GM18867 (cell line): ENCODE results near the gene NUTF2.
"Not testable (repeated sequence)": the region's sequence is repeated elsewhere in the genome, so short reads cannot be mapped to it uniquely, and the experiment has no call there.

Experiments used
- ATAC-seq: cut with Tn5 transposase; IDR thresholded peaks from one replicate; pipeline ENCODE4 v1.9.1; 2021; ENCODE audit warnings: mild to moderate bottlenecking, moderate library complexity; ENCODE audit not compliant: unreplicated experiment

NUTF2 gene

DNA sequence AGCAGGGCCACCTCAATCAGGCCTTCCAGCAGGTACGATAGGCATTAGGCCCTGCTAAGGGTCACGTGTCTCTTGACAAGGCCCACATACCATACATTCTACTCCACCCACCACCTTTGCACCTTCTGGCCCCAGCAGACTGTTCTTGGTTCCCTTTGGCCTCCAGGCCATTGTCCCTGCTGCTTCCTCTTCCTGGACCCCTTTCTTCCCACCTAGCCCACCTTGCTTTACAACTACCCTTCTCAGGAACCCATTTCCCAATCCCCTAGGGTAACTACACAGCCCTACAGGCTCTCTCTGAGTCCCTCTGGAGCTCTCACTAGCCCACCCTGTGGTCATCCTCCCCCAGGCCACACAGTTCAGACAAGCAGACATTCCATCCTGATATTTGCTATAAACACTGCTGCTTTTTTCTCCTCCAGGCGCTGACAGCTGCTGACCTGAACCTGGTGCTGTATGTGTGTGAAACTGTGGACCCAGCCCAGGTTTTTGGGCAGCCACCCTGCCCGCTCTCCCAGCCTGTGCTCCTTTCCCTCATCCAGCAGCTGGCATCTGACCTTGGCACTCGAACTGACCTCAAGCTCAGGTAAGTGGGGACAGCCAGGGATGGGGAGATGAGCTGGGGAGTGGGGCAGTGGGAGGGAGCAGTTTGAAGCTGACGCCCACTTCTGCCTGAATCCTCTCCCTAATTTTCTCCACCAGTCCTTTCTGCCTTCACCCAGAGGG, 36.6 kb downstream of the NUTF2 start:
- ATAC-seq, result no peak

DNA sequence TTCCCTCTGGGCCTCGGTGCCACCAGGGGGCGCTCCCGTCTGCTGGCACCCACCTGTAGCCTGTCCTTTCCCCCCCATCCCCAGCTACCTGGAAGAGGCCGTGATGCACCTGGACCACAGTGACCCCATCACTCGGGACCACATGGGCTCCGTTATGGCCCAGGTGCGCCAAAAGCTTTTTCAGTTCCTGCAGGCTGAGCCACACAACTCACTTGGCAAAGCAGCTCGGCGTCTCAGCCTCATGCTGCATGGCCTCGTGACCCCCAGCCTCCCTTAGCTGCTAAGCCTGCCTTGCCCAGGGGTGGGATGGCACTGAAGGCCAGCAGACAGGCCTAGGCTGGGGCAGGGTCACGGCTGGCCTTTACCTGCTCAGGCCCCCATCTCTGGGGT, 37.1 kb downstream of the NUTF2 start:
- no peak for ATAC-seq

DNA sequence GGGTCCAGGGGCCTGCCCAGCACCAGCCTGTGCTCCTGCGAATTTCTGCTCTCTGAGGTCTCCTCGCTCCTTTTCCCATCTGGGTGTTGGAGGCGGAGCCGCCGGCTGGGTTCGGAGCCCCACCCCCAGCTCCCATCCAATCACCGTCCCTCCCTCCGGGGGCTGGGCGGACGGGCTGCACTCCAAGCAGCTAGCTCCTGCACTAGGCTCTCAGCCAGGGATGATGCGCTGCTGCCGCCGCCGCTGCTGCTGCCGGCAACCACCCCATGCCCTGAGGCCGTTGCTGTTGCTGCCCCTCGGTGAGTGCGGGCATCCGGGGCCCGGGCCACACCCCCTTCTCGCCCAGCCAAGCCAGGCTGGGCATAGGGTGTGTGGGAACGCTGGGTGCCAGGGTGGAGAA, 38.0 kb downstream of the NUTF2 start, which contains the start of gene NRN1L:
TSS of gene NRN1L (plus strand) at position 202 of the 400 bp plus-strand sequence. CDS start at position 221, 19 bp downstream.
- no peak for ATAC-seq

DNA sequence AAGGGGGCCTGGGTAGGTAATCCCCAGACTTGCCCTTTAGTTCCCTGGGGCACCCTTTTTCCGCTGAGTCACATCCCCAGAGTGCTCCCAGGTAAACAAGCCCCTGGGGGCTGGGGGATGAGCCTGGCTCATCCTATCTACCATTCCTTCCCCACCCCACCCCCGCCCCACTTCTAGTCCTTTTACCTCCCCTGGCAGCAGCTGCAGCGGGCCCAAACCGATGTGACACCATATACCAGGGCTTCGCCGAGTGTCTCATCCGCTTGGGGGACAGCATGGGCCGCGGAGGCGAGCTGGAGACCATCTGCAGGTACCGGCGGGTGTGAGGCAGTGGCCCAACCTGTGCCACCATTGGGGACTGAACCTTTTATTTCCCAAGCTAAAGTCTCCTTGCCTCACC, 38.8 kb downstream of the NUTF2 start:
- no peak for ATAC-seq

DNA sequence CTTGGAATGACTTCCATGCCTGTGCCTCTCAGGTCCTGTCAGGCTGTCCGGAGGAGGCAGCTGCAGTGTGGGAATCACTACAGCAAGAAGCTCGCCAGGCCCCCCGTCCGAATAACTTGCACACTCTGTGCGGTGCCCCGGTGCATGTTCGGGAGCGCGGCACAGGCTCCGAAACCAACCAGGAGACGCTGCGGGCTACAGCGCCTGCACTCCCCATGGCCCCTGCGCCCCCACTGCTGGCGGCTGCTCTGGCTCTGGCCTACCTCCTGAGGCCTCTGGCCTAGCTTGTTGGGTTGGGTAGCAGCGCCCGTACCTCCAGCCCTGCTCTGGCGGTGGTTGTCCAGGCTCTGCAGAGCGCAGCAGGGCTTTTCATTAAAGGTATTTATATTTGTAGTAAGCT, 39.2 kb downstream of the NUTF2 start:
- no peak for ATAC-seq

DNA sequence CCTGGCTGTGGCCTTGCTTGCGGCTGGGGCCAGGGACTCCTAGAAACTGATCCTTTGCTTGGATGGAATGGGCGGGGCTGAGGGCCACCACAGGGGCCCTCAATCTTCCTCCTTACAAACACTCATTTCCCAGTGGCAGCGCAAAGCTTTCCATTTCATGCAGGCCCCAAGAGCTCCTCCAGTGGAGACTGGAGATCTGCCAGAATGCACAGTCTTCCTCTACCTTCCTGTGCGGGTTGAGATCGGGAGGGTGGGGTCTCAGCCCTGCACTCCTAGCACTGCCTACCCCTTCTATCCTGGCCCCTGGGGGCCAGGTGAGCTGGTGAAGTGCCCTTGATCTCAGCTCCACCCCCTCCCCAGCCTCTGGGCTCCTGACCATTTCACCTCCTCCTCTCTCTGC, 39.7 kb downstream of the NUTF2 start:
- ATAC-seq, result no peak

DNA sequence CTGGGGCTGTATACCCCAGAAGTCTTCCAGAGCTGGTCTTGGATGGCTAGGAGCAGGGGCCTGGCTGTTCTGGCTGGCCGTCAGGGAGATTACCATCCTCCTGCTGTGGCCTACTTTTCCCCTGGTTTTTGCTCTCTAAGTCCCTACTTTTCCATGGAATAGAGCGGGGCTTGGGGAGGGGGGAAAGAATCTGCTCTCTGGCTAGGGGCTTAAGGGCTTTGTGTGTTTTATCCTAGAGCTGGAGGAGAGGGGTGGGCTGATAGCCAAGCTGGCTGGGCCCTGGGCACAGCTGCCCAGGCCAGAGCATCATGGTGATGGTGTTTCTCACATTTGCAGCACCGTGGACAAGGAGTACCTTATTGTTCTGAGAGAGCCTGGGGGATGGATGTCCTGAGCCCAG, 41.6 kb downstream of the NUTF2 start:
- ATAC-seq, result no peak

DNA sequence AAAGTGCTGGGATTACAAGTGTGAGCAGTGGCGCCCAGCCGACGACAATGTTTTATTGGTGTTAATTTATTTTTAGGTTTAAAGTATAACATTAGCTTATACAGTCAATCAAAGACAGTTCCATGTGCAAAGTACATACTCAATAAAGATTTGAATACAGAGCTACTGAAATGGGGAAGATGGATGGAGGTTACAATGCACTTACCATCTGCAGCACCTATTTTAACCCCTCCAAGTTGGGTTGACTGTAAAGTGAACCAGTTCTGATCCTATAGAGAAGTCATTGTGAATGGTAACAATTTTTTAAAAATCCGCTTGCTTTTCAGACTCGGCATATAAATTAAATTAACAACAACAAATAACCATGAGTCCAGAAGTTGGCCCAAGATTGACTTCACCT, 45.6 kb downstream of the NUTF2 start:
- ATAC-seq, result no peak

DNA sequence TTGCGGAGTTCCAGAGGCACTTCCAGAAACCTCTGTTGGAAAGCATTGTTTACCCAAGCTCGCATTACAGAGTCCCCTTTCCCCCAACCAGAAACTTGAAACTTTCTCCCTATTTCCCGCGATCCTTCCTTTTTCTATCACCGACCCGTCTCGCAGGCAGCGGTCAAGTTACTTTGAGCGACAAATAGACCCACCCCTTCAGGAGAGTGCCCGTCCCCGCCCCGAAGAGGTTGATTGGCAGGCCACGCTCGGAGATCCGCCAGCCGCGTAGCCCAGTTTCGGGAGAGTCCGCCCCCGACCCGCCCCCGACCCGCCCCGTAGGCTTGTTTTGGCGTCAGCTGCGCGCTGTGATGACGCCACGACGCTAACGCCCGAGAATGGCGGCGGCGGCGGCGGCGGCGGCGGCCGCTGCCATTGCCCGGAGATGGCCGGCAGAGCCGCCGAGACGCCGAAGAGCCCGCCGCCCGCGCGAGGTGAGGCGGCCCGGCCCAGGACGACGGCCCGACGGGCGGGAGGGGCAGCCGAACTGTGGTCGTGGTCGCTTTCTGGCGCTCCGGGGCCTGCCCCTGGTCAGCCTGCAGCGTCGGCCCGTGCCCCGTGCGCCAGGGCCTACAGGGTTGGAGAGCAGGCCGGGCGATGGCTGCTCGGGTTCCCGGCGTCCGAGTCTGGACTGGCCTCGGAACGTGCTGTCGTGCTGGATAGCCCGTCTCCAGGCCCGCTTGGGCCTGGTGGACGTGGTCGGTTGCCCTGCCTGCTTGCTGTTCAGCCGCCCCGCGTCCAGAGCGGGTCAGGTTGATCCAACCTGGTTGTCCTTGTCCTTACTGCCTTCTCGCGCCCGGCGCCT, 46.4 kb downstream of the NUTF2 start, which contains the start of gene PSKH1:
TSS of gene PSKH1 (plus strand) at position 356 of the 844 bp plus-strand sequence. CDS start 15,496 bp downstream, outside the sequence.
- peak; percentile 81 for ATAC-seq

DNA sequence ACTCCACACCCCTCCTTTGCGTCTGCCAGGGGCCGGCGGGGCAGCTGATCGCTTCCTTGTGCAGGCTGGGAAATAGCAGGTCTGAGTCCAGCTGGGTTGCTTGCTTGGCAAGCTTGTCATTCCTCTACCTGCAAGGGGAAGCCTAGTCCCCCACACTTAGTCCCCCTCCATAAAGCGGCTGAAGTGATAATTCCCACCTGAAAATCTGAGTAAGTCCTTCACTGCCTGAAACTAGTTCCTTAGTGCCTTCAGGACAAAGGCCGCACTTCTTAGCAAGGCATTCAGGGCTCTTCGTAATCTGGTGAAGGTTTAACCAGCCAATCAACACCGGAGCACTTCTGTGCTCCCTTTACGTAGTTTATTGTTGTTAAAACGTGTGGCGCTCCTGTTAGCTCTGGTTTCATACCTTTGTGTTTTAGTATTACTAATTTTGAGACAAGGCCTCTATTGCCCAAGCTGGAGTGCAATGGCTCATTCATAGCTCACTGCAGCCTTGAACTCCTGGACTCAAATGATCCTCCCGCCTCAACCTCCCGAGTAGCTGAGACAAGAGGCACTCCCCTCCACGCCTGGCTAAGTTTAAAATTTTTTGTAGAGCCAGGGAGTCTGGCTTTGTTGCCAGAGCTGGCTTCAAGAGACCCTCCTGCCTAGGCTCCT, 47.1 kb downstream of the NUTF2 start:
- ATAC-seq, result no peak

DNA sequence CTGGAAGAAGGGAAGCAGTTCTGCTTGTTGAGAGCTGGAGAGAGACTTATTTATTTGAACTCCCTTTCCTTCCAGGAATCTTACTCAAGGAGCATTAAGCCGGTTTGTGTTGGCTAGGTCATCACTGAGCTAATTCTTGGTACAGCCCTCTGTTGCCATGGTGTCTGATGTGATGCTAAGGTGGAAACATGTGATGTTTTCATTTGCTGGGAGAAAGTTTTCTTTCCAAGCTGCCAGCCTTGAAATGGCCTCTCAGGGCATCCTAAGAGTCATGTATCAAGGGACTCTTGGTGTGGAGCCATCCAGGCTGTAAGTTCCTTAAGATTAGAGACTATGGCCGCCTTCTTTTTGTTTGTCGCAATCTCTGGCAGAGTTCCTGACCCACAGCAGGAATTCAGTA, 50.5 kb downstream of the NUTF2 start:
- no peak for ATAC-seq

DNA sequence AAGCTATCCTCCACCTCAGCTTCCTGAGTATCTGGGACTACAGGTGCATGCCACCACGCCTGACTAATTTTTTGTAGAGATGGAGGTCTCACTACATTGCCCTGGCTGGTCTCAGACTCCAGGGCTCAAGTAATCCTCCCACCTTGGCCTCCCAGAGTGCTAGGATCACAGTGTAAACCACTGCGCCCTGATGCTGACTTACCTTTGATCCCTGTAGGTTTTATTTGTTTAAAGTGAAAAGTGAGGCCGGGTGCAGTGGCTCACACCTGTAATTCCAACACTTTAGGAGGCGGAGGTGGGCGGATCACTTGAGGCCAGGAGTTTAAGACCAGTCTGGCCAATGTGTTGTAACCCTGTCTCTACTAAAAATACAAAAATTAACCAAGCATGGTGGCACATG, 55.0 kb downstream of the NUTF2 start:
- ATAC-seq, result no peak

DNA sequence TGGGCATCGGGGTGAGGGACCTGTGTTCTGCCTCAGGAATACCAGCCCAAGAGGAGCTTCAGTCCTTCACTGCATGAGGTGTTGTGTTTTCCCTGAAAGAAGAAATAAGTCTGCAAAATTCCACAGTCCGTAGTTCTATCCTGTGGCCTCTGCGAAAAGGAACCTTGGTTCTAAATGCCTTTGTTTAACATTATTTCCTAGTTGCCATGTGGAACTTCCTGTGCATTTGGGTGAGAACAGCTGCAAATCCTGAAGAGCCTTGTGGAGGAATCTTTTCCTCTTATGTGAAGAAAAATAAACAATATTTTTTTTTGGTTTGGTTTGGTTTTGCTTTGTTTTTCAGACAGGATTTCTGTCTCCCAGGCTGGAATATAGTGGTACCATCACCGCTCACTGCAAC, 56.1 kb downstream of the NUTF2 start:
- no peak for ATAC-seq

DNA sequence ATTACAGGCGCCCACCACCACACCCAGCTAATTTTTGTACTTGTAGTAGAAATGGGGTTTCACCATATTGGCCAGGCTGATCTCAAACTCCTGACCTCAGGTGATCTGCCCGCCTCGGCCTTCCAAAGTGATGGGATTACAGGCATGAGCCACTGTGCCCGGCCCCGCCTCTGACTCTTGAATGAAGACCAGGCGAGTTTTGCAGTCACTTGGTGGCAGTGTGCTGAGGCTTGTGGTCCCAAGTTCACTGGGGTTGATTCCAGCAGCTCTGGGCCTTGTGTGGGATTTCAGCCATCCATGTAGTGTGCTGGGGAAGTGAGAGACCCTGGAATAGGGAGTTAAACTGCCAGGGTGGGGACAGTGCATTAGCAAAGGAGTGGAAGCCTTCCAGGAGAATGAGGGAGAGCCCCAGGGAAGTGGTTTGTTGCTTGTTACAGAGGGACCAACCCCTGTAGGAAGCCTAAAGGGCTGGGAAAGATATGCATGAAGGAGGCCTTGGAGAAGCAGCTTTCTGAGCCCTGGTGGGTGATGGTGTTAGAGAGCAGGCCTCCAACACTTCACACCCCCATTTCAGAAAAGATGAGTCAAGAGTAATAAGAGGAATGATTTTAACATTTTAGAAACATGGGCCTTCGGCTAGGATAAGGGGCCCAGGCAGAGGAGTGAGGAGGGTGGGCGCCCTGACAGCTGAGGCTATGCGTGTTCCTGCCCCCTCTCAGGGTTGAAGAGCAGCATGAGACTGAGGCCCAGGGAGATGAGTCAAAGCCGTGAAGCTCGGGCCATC, 60.9 kb downstream of the NUTF2 start:
- ATAC-seq, result no peak

DNA sequence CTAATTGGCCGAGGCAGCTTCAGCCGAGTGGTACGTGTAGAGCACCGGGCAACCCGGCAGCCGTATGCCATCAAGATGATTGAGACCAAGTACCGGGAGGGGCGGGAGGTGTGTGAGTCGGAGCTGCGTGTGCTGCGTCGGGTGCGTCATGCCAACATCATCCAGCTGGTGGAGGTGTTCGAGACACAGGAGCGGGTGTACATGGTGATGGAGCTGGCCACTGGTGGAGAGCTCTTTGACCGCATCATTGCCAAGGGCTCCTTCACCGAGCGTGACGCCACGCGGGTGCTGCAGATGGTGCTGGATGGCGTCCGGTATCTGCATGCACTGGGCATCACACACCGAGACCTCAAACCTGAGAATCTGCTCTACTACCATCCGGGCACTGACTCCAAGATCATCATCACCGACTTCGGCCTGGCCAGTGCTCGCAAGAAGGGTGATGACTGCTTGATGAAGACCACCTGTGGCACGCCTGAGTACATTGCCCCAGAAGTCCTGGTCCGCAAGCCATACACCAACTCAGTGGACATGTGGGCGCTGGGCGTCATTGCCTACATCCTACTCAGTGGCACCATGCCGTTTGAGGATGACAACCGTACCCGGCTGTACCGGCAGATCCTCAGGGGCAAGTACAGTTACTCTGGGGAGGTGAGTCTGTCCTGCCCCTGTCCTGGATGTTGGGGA, 62.5 kb downstream of the NUTF2 start:
- ATAC-seq, result no peak

DNA sequence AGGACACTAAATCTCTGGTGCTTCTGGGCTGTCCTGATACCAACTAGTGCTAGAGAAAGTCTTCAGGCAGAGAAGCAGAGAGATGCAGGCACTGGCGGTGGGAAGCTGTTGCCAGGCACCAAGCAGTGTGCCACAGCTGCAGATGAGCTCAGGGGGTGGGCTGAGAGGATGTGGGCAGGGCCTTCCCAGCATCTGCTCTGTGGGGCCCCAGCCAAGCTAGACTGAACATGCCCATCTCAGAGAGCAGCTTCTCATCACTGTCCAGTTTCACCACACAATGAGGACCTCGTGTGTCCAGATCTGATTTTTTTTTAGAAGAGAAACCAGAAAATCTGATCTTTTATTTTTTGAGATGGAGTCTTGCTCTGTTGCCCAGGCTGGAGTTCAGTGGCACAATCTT, 63.4 kb downstream of the NUTF2 start:
- no peak for ATAC-seq

DNA sequence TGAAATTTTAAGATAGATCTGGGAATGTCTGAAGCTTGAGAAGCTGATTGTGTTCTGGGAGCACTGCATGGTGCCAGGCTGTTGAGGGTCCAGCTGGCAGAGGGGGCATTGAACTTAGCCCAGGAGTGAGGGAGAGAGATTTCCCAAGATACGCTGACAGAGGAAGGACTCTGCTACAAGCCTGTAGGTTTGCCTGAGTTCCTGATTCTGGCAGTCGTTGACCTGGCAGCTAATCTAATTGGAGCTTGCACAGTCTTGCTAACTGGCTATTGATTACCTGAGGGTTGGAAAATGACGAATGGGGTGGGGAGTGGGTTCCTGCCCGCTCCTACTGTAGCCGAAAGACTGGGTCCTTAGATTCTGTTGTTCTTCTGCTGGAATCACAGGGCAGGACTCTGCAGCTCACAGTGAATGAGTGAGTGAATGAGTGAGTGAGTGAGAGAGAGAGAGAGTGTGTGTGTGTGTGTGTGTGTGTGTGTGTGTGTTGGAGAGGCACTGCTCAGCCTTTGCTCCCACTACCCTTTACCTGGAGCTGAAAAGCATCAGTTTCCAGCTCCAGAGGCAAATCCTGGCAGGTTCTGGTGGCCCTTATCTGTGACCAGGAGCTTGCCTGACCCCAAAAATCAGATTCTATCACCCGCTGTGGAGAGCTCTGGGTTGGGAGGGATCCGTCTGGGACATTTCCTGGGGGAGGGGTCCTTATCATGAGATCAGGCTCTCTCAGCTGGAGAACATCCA, 68.2 kb downstream of the NUTF2 start:
- no peak for ATAC-seq

DNA sequence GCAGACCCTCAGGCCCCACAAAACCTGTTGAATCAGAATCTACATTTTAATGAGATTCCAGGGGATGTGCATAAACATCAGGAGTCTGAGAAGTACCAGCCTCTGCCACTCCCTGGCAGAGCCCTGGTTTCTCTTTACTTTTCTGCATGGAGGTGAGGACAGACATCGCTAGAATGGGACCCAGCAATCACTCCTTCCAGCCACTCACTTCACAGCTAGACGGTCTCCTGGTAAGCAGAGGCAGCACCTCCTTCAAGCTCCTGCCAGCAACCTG, 68.7 kb downstream of the NUTF2 start:
- not testable (repeated sequence) for ATAC-seq

DNA sequence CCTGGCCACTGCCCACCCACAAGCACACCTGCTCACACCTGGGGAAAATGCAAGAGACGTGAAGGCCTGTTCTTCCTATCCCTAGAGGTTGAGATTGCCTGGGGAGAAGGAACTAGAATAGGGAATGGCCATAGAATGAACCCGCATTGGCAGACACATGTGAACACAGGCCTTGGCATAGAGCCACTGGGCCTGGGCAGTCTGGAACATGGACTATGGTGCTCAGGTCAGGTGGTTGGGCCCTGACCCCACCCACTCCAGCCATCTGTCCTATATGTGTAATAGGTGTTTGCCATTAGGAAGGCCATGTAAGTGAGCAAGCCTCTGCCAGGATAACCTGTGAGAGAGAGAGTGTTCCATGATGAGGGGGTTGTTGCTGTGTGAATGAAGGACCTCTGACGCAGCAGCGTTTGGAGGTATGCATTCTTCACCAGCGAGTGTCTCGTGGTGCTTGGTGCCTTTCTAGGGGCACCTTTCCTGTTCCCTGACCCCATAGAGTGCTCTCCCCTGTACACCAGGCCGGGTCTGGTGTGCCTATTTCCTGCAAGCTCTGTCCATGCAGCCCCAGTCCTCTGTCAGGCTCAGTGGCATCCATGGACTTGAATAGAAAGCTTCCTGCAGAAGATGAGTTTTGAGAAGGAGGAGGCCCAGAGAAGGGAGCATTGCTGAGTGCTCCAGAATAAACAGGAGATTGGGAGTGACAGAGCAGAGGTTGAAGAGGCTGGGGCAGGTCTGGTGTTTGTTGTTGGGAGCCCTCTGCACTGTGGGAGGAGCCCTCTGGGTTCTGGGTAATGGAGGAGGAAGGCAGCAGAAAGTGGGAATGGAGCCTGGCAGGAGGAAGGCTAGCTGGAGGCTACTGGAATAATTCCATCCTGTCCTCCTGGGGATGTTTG, 69.3 kb downstream of the NUTF2 start:
- no peak for ATAC-seq
